HG03521 (cell line): ENCODE results near the gene CRCP.
"Not testable (repeated sequence)": the region's sequence is repeated elsewhere in the genome, so short reads cannot be mapped to it uniquely, and the experiment has no call there.

Experiments
- ATAC-seq: cut with Tn5 transposase; IDR thresholded peaks from one replicate; pipeline ENCODE4 v1.9.1; 2021; ENCODE audit warnings: mild to moderate bottlenecking, moderate library complexity; ENCODE audit not compliant: unreplicated experiment

The CRCP gene

DNA sequence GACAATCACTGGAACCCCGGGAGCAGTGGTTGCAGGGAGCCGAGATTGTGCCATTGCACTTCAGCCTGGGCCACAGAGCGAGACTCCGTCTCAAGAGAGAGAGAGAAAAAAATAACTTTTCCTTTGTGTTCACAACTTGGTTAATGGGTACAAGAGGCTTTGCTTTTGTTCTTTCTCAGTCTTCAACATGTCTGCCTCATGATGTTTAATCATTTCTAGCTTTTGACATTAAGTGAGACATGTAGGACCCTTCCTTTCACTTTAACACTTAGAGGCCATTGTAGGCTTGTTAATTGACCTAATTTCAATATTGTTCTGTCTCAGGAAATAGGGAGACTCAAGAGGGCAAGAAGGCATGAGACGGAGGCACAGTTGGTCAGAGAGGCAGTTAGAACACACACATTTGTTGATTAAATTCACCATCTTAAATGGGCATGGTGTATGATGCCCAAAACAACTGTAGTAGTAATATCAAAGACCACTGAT, 9.3 kb upstream of the CRCP start:
- no peak for ATAC-seq

DNA sequence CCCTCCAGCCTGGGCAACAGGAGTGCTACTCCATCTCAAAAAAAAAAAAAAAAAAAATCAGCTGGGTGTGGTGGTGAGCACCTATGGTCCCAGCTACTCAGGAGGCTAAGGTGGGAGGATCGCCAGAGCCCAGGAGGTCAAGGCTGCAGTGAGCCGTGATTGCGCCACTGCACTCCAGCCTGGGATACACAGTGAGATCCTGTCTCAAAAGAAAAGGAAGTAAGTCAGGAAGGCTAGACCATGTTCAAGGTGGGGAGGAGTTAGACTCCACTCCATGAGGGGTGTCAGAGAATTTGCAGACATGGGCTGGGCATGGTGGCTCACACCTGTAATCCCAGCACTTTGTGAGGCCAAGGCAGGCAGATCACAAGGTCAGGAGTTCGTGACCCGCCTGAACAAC, 6.2 kb upstream of the CRCP start:
- ATAC-seq, result not testable (repeated sequence)

DNA sequence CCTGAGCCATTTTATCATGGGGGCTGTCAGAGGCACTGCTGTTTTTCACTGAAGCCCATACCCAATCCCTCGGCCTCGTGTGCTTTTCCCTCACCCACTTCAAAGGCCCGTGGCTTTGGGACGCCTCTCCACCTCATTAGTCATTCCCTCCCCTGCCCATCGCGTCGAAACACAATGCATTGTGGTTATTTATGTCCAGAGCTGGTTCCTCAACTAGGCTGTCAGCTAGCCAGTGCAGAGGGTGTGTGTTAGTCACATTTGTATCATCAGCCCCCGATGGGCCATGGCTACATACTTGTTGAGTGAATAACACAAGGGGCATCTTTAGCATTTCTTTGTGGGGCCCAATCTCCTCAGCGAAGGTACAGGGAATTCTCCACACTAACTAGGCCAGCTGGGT, 3.8 kb upstream of the CRCP start:
- no peak for ATAC-seq

DNA sequence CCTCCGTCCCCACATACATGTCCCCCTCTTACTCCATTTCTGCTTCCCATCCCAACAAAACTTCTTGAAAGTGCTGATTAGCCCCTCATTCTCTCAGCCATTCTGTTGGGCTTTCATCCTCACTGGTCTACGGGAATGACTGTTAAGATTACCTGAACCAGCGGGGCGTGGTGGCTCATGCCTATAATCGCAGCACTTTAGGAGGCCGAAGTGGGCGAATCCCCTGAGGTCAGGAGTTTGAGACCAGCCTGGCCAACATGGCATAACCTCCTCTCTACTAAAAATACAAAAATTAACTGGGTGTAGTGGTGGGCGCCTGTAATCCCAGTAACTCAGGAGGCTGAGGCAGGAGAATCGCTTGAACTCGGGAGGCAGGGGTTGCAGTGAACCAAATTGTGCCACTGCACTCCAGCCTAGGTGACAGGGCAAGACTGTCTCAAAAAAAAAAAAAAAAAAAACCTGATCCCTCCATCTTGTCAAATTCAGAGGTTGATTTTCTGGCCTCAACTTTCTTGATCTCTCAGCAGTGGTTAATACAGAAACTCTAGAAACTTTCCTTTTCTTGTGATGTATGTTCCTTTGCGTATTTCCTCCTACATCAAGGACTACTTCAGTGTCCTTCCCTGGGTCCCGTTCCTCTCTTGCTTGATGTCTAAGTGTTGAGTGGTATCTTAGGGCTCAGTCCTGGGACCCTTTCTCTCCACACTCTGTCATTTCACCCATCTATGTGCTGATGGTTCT, 2.2 kb downstream of the CRCP start:
- ATAC-seq, result not testable (repeated sequence)

DNA sequence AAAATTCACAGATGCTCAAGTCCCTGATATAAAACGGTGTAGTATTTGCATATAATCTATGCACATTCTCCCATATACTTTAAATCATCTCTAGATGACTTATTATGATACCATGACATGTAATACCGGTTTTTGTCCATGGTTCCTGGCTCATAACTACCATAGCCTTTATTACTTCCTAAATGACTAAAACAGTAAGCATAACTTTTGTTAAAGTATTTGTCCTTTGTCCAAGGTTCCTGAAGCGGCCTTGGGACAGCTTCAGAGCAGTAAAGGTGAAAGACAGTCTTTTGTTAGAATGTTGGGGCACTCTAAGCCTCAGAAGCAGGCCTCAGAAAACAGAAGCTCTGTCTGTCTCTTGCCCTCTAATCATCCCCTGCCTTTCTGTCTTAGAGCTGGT, 4.0 kb downstream of the CRCP start:
- no peak for ATAC-seq

DNA sequence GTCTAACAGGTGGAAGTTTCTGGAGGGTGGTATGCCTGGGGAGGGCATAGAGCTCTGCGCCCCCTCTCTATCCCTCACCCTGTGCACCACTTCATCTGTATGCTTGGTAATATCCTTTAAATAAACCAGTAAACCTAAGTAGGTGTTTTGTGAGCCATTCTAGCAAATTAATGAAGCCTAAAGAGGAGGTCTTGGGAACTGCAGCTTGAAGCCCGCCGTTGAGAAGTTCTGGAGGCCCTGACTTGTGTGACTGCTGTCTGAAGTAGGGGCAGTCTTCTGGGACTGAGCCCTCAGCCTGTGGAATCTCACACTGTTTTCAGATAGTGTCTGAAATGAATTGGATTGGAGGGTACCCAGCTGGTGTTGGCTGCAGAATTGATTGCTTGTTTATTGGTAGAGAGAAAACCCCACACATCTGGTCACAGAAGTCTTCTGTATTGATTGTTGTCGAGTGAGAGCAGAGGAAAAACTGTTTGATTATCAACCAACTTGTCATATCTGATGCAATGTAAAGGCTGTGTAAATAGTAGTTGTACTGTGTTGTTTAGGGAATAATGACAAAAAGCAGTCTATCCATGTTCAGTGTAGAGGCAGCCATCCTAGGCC, 4.7 kb downstream of the CRCP start:
- no peak for ATAC-seq

DNA sequence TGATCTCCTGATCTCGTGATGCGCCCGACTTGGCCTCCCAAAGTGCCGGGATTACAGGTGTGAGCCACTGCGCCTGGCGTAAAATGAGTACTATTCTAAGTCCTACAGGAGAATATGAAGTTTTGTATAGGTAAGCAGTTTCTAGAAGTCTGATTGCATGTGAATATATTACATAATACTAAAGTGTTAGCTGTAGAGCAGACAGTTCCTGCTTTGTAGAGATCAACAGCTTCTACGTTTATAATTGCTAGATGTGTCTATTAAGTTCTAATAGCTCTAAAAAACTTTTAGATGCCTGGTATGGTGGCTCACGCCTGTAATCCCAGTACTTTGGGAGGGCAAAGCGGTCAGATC, 8.5 kb downstream of the CRCP start:
- ATAC-seq, result no peak

DNA sequence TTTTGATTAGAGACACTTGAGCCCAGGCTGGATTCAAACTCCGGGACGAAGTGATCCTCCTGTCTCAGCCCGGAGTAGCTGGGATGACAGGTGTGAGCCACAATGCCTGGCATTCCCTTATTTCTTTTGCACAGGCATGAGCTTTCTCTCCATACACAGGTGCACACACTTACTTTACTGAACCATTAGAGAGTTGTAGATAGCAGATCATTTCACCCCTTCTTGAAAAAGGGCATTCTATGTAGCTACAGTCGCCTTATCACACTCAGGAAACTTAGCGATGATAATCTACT, 9.9 kb downstream of the CRCP start:
- ATAC-seq, result not testable (repeated sequence)

DNA sequence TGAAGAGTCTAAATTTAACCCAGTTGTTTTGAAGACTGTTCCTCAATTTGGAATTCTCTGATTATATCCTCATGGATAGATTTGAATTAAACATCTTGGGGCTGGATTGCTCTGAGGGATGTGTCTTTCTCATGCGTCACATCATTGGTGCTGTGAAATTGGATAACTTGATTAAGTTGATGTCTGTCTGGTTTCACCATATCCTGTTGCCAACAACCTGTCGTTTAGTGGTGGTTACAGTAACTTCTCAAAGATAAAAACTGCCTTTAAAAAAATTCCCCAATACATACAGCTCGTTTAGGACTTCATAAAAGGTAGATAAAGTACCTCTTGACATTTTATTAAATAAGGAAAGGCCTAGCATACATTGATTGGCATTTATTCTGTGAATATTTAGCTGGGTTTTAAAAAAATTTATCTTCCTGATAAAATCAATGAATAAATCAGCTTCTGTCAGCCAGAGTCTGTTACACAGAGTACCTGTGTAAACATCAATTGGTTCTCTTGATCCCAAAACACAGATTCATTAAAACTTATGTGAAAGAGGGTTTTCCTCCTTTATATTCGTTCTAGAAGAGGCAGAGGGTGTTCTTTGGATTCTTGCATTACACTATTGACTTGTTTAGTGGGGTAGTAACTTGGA, 10.5 kb downstream of the CRCP start:
- ATAC-seq, result no peak

DNA sequence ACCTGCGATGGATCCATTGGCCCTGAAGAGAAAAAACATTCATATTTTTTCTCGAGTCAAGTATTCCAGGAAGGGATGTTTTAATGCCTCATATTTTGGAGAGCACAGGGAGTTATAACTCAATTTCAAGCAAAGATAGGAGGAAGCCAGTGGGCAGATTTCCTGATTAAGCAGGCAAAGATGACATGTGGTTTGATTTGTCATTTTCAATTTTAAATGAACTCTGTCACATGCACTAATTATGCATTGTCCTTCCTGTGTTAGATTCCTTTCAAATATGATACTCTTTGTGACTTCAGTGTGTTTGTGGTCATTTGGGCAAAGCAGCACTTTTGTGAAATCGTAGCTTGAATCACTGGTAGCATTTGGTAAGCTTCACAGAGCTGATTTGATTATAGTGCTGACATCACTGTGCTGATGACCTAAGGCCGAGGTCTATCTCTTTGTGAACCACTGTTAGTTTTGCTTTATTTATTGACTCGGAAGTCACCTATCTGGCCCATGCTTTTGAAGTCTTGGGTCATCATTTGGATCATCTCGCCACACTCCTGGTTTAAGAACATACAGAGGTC, 11.2 kb downstream of the CRCP start:
- not testable (repeated sequence) for ATAC-seq

DNA sequence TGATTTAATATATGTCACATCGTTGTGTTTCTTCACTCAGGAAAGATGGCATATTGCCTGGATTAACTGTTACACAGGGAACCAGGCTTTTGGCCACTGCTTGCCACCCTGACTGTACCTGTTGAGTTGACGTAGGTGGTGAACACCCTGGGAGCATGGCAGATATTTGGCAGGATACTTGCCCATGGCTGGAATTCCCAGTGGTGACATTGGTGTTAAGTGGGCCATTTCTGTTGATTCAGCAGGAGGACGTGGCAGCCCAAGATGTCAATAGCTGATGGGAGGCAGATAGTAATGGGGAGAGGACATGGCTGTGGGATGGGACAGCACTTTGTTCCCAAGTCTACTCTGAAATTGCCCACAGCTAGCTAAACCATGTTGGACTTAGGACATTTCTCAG, 12.5 kb downstream of the CRCP start:
- not testable (repeated sequence) for ATAC-seq

DNA sequence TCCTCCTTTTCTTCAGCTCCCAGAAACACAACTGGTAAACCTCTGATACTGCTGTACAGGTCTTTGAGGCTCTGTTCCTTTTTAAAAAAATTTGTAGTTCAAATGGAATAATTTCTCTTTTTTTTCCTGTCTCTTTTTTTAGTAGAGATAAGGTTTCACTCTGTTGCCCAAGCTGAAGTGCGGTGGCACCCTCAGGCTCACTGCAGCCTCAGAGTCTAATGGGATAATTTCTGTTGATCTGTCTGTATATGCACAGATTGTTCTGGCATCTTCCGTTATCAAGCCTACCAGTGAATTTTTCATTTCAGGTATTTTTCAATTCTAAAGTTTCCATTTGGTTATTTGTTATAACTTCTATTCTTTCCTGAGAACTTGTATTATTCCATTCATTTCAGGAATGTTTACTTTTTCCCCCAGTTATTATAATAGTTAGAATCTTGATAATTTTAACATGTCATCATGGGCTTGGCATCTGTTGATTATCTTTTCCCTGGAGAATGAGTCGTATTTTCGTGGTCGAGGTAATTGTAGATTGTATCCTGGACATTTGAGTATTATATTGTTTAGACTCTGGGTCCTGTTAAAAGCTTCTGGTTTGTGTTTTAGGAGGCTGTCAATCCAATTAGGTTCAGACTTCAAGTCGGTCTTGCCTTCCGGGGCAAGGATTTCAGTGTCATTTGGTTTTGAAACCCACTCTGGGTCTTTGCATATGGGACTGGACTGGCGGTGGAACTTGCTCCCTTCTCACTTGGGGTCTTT, 24.5 kb downstream of the CRCP start:
- ATAC-seq, result no peak

DNA sequence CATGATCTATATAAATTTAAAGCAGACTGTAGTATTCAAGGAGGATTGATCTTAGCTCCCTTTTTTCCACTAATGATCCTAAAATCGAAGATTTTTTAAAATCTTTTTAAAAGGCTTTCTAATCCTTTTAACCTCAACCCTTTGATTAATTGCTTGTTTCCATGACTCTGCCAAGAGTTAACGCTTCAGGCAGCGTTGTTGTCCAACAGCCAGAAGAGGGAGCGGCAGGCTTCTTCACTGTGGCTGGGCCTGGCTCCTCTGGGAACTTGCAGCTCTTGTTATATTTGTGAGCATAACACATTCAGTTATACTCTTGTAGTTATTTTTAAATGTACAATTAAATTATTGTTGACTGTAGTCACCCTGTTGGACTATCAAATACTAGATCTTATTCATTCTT, 26.3 kb downstream of the CRCP start:
- ATAC-seq, result no peak

DNA sequence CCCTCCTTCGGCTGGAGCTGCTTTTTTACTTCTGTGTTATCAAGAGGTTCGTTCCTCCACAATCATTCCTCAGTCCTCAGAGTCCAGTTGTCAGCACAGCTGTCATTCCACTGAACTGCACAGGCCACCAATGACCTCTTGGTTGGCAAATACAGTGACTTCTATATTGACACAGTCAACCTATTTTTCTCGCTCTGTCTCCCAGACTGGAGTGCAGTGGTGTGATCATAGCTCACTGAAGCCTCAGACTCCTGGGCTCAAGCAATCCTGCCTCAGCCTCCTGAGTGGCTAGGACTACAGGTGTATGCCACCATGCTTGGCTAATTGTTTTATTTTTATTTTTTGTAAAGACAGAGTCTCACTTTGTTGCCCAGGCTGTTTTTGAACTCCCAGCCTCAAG, 27.7 kb downstream of the CRCP start:
- no peak for ATAC-seq

DNA sequence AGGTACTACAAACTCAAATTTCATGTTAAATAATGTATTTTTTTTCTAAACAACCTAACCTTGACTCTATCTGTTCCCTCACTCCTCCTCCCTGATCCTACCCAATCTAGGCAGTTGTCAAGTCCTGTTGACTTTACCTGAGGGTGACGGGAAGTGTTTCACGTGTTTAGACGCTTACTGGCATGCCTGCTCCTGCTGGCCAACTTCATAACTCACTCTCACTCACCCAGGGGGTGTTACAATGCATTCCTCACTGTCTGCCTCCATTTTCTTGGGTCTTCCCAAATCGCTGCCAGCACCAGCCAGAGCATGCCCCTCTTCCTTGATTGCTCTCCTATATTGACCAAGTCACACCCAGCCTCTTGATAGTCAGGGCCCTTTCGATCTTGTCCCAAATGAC, 28.3 kb downstream of the CRCP start:
- ATAC-seq, result no peak

DNA sequence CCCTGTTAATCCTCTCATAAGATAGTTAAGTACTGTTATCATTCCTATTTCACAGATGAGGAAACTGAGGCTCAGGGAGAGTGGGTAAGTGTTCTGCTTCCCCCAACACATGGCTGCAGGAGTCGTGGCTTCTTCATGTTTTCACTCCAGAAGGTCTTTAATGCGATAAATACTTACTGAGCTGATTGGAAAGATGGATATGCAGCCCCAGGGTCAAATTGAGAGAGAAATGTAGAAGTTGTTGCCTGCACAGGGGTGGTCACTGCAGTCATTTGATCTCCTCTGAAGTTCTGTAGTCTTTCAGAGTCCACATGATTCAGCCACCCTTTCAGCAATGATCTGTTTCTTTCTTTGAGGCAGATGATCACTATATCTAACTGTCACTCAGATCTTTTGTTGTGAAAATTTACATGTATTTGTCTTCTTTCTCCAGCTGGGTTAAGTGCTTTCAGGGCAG, 29.3 kb downstream of the CRCP start:
- no peak for ATAC-seq

DNA sequence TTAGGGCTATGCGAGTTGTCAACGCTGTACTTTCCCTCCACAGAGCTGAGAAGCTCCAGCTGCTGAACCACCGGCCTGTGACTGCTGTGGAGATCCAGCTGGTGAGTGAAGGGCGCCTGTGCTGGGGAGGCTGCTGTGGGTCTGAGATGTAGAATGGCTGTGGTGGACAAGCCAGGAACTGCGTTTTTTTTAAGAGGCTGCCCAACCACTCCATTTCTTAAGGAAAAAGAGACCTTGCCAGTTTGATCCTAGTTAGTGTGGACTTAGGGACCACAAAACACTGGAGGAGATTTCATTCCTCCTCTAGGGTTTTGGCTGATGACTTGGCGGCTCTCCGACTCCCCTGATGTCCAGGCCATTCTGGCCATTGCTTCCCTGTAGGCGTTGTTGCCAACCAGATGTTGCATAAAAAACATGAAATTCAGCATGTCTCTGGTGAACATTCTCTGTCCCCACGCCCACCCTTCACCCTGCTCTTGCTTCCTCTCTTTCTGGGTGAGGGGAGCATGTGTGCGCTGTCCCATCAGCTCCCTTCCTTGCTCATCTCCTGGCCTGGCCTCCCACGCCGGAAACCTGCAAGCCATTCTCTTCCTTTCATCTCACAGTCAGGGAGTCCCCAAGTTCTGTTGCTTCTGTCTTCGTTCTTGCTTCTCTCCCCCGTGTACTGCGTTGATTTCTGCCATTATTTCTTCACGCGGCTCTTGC, 30.9 kb downstream of the CRCP start:
- no peak for ATAC-seq

DNA sequence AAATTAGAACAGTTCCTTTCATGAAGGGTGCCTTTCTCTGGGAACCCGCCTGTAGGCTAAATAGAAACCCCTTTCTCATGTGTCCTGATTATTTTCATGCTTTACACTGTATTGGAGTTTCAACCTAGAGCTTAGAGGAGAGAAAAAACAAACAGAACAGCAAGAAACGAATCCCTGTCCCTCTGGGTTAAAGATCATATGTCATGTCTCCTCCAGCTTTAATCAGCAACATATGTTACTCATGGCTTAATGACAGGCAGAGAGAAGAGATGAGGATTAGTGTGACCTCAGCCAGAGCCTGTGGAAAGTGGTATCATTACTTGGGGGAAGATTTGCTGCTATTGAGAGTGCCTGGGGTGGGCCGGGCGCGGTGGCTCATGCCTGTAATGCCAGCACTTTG, 32.1 kb downstream of the CRCP start:
- no peak for ATAC-seq

DNA sequence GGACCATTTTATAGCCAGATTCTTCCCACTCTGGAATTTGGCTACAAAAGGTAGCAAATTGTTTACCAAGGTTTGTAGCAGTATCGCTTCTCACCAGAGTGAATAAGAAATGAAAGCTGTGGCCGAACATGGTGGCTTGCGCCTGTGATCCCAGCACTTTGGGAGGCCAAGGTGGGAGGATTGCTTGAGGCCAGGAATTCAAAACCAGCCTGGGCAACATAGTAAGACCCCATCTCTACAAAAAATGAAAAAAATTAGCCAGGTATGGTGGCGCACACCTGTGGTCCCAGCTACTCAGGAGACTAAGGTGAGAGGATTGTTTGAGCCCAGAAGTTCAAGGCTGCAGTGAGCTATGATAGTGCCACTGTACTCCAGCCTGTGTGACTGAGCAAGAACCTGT, 33.0 kb downstream of the CRCP start:
- ATAC-seq, result not testable (repeated sequence)

DNA sequence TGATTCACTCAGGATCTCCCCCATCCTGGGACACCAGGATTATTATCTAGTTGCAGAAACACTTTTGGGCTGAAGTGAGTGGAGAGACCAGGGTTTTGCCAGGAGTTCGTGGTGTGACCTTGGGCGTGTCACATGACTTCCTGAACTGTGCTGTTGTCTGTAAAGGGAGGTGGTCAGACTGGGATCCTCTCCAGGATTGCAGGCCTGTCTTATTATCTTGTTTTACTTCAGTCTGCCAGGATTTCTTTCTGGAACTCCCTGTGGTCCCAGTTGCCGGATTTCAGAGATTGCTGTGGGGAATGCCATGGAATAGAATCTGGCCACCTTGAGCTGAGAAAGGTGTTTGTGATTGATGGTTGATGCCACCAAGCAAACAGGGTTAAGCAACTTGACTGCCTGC, 35.8 kb downstream of the CRCP start:
- ATAC-seq, result no peak
